ENCODE data around the gene ZG16.

ZG16 gene

GRCh38 chr16:29825145-29826044 lies 47.3 kb downstream of the ZG16 start:
- DNase-seq, result peak; percentile 84

GRCh38 chr16:29826342-29826695 lies 48.3 kb downstream of the ZG16 start:
- no peak for DNase-seq

- no peak for DNase-seq
Measured at GRCh38 chr16:29830774-29831173, 52.7 kb downstream of the ZG16 start.

DNA sequence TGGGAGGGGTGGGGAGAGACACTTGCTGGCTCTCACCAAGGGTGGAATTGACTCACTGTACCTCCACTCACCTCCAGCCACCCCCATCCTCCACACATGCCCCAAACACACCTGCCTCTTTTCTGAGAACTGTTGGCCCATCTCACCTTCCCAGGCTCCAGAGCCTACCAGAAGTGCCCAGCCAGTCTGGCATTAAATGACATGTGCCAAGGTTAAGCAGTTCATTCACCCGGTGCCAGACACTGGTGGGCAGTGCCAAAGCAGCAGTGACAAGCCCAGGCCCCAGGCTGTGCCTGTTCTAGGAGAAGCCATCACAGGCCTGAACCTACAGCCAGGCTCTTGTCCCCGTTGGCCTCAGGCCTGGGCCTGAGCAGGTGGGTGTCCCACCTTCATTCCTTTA lies 53.4 kb downstream of the ZG16 start:
- DNase-seq, result no peak
